ENCODE measurements around the gene ZNF366.

ZNF366 gene

GRCh38 chr5:72507231-72507906 lies at the start of gene ZNF366:
Gene ZNF366, minus strand, starts transcription at chr5:72507410. Its CDS starts 45,914 bp downstream, at chr5:72461496.
- no peak for DNase-seq (ENCODE audit: low read depth in 2 of 2)

- no peak for DNase-seq (ENCODE audit: low read depth in 2 of 2)
Observed at GRCh38 chr5:72556351-72557166, 49.3 kb upstream of the ZNF366 start.

- no peak for DNase-seq (ENCODE audit: low read depth in 2 of 2)
Observed at GRCh38 chr5:72555871-72556270, 48.7 kb upstream of the ZNF366 start.

- no peak for DNase-seq (ENCODE audit: low read depth in 2 of 2)
Observed at GRCh38 chr5:72554897-72555296, 47.7 kb upstream of the ZNF366 start.

GRCh38 chr5:72552041-72552557 lies 44.9 kb upstream of the ZNF366 start:
- no peak for DNase-seq (ENCODE audit: low read depth in 2 of 2)

- no peak for DNase-seq (ENCODE audit: low read depth in 2 of 2)
Observed at GRCh38 chr5:72550595-72550994, 43.4 kb upstream of the ZNF366 start.

- DNase-seq (ENCODE audit: low read depth in 2 of 2) = no peak
Observed at GRCh38 chr5:72543811-72544210, 36.6 kb upstream of the ZNF366 start.

- DNase-seq (ENCODE audit: low read depth in 2 of 2) = no peak
Observed at GRCh38 chr5:72543365-72543764, 36.2 kb upstream of the ZNF366 start.

- DNase-seq (ENCODE audit: low read depth in 2 of 2) = no peak
Observed at GRCh38 chr5:72542695-72543094, 35.5 kb upstream of the ZNF366 start.

GRCh38 chr5:72541501-72542225 lies 34.5 kb upstream of the ZNF366 start:
- DNase-seq (ENCODE audit: low read depth in 2 of 2) = no peak

GRCh38 chr5:72540759-72541438 lies 33.7 kb upstream of the ZNF366 start:
- DNase-seq (ENCODE audit: low read depth in 2 of 2) = no peak

GRCh38 chr5:72539726-72540125 lies 32.5 kb upstream of the ZNF366 start:
- DNase-seq (ENCODE audit: low read depth in 2 of 2) = no peak

- no peak for DNase-seq (ENCODE audit: low read depth in 2 of 2)
Observed at GRCh38 chr5:72539038-72539437, 31.8 kb upstream of the ZNF366 start.

GRCh38 chr5:72537166-72537565 lies 30.0 kb upstream of the ZNF366 start:
- DNase-seq (ENCODE audit: low read depth in 2 of 2) = no peak

GRCh38 chr5:72531496-72532190 lies 24.4 kb upstream of the ZNF366 start:
- DNase-seq (ENCODE audit: low read depth in 2 of 2) = no peak

- DNase-seq (ENCODE audit: low read depth in 2 of 2) = no peak
Observed at GRCh38 chr5:72530196-72530595, 23.0 kb upstream of the ZNF366 start.

- DNase-seq (ENCODE audit: low read depth in 2 of 2) = no peak
Observed at GRCh38 chr5:72529383-72529782, 22.2 kb upstream of the ZNF366 start.

- DNase-seq (ENCODE audit: low read depth in 2 of 2) = no peak
Observed at GRCh38 chr5:72525816-72526215, 18.6 kb upstream of the ZNF366 start.

- no peak for DNase-seq (ENCODE audit: low read depth in 2 of 2)
Observed at GRCh38 chr5:72523960-72524582, 16.9 kb upstream of the ZNF366 start.

- DNase-seq (ENCODE audit: low read depth in 2 of 2) = no peak
Observed at GRCh38 chr5:72522607-72523006, 15.4 kb upstream of the ZNF366 start.

GRCh38 chr5:72519111-72519510 lies 11.9 kb upstream of the ZNF366 start:
- DNase-seq (ENCODE audit: low read depth in 2 of 2) = no peak
